Natural killer cell (primary cell): ENCODE results near the gene TAF3. TPM values are rescaled to one million over a fixed set of nuclear protein-coding genes. Genes with fewer than 3 reads are reported as not detected.

ENCODE experiments used
- ATAC-seq, 3 donors: fragments of 150-1000 bp in 2 of 3; fragments of 200-7000 bp in 1 of 3; cut with Tn5 transposase; 1 replicate in 1 of 3; 2 replicates in 2 of 3; pipeline ENCODE4 v1.10.0; 2021; ENCODE audit warnings: mild to moderate bottlenecking in 2 of 3, moderate library complexity in 2 of 3
- DNase-seq, 2 donors: peaks; one replicate each; pipeline versions ENCODE4 v3.0.0 to v3.0.0-alpha.2; 2013 to 2021; ENCODE audit warnings: mixed read lengths in 1 of 2
- H3K27ac ChIP-seq: one replicate; pipeline ENCODE4 v1.5.1; 2013; ENCODE audit warnings: mild to moderate bottlenecking, low read length
- H3K27me3 ChIP-seq: one replicate; pipeline ENCODE4 v1.6.1; 2013; ENCODE audit warnings: low read length; ENCODE audit not compliant: control insufficient read depth, insufficient read depth
- H3K36me3 ChIP-seq: one replicate; pipeline ENCODE4 v1.6.1; 2013; ENCODE audit warnings: low read length; ENCODE audit not compliant: control insufficient read depth, insufficient read depth
- H3K4me1 ChIP-seq: one replicate; pipeline ENCODE4 v1.6.1; 2013; ENCODE audit warnings: low read length; ENCODE audit not compliant: control insufficient read depth, insufficient read depth
- H3K4me3 ChIP-seq: one replicate; pipeline ENCODE4 v1.5.1; 2013; ENCODE audit warnings: low read length
- H3K9me3 ChIP-seq: one replicate; pipeline ENCODE4 v1.6.1; 2013; ENCODE audit warnings: low read length; ENCODE audit not compliant: control insufficient read depth, insufficient read depth
- H3K27ac Mint-ChIP-seq, 2 donors: one replicate each; pipeline ENCODE4 v1.8.0; 2022; ENCODE audit warnings: mild to moderate bottlenecking in 2 of 2, mixed read lengths in 2 of 2, moderate library complexity in 1 of 2
- H3K27me3 Mint-ChIP-seq, 2 donors: one replicate each; pipeline ENCODE4 v1.8.0; 2022; ENCODE audit warnings: low read depth in 2 of 2, mixed read lengths in 2 of 2
- H3K36me3 Mint-ChIP-seq: one replicate; pipeline ENCODE4 v1.8.0; 2022; ENCODE audit warnings: mixed read lengths
- H3K4me1 Mint-ChIP-seq, 2 donors: one replicate each; pipeline ENCODE4 v1.8.0; 2022; ENCODE audit warnings: mixed read lengths in 2 of 2
- H3K4me3 Mint-ChIP-seq: one replicate; pipeline ENCODE4 v1.8.0; 2022; ENCODE audit warnings: mild to moderate bottlenecking, moderate library complexity, mixed read lengths
- H3K9me3 Mint-ChIP-seq, 2 donors: one replicate each; pipeline ENCODE4 v1.8.0; 2022; ENCODE audit warnings: mixed read lengths in 2 of 2
- WGBS: methylation state at CpG from one replicate; pipeline ENCODE4 v1.1.7; 2013; ENCODE audit warnings: missing lambda C conversion rate; ENCODE audit not compliant: insufficient coverage; 5-methylcytosine and 5-hydroxymethylcytosine counted together
- intact Hi-C: fragments of 100-400 bp; cut with micrococcal nuclease; formaldehyde crosslinking; loops from one replicate; pipeline ENCODE4 v1.14.2; 2022
- total RNA-seq, 4 donors: library from RNA; stranded (reverse); fragments of 120-200 nt in 1 of 4; gene quantifications; one replicate each; pipeline versions ENCODE4 v1.2.3 to v1.2.4, GENCODE V29; 2013 to 2022
- TF ChIP-seq, protein P1 (sequence below): fragments of 200-600 bp; IDR thresholded peaks from one replicate; pipeline ENCODE4 v1.8.0; 2022; ENCODE audit warnings: antibody characterized with exemption

Gene TAF3
- total RNA-seq, 3 donors from 2014 or later (not counting 1 experiment from before 2014, with no cell fraction given): 14.5 to 17.0 (median 15.6) TPM

- Histone ChIP-seq H3K27ac (no peak overlapping the region), H3K4me1 (no peaks in the 10 kb centered on the region), H3K4me3 (no peak overlapping the region), H3K27me3 (no peaks in the 10 kb centered on the region), H3K36me3 (no peaks in the 10 kb centered on the region), H3K9me3 (no peaks in the 10 kb centered on the region)
- DNase-seq (no peak), ATAC-seq (no peak)
- 90% methylated on average over 2 of the region's 3 CpGs for WGBS
- H3K4me1 Mint-ChIP-seq: peaks cover 35 to 48% of the 10 kb centered on the region in 2 donors
- H3K27ac Mint-ChIP-seq: no peak overlapping the region
- H3K9me3 Mint-ChIP-seq: no peaks in the 10 kb centered on the region
- TF ChIP-seq, protein P1, sequence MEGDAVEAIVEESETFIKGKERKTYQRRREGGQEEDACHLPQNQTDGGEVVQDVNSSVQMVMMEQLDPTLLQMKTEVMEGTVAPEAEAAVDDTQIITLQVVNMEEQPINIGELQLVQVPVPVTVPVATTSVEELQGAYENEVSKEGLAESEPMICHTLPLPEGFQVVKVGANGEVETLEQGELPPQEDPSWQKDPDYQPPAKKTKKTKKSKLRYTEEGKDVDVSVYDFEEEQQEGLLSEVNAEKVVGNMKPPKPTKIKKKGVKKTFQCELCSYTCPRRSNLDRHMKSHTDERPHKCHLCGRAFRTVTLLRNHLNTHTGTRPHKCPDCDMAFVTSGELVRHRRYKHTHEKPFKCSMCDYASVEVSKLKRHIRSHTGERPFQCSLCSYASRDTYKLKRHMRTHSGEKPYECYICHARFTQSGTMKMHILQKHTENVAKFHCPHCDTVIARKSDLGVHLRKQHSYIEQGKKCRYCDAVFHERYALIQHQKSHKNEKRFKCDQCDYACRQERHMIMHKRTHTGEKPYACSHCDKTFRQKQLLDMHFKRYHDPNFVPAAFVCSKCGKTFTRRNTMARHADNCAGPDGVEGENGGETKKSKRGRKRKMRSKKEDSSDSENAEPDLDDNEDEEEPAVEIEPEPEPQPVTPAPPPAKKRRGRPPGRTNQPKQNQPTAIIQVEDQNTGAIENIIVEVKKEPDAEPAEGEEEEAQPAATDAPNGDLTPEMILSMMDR: no peak
- H3K27me3 Mint-ChIP-seq: no peaks in the 10 kb centered on the region
- intact Hi-C loops: no loop called here
- H3K4me3 Mint-ChIP-seq: no peak overlapping the region
- H3K36me3 Mint-ChIP-seq: no peaks in the 10 kb centered on the region
Measured at GRCh38 chr10:7834262-7834661, 16.0 kb downstream of the TAF3 start.

- Histone ChIP-seq H3K9me3 (no peaks in the 10 kb centered on the region), H3K27me3 (no peaks in the 10 kb centered on the region), H3K4me3 (no peak overlapping the region), H3K4me1 (no peaks in the 10 kb centered on the region), H3K36me3 (no peaks in the 10 kb centered on the region), H3K27ac (no peak overlapping the region)
- Mint-ChIP-seq H3K4me1 (peaks cover 30 to 34% of the 10 kb centered on the region in 2 donors), H3K36me3 (no peaks in the 10 kb centered on the region), H3K27ac (no peak overlapping the region), H3K4me3 (no peak overlapping the region), H3K27me3 (no peaks in the 10 kb centered on the region), H3K9me3 (no peaks in the 10 kb centered on the region)
- TF ChIP-seq, protein P1: no peak
- intact Hi-C loops: no loop called here
- ATAC-seq: no peak
- DNase-seq: no peak
- WGBS: 100% methylated on average over 1 of the region's 2 CpGs
Measured at GRCh38 chr10:7836571-7836970, 18.3 kb downstream of the TAF3 start.

DNA sequence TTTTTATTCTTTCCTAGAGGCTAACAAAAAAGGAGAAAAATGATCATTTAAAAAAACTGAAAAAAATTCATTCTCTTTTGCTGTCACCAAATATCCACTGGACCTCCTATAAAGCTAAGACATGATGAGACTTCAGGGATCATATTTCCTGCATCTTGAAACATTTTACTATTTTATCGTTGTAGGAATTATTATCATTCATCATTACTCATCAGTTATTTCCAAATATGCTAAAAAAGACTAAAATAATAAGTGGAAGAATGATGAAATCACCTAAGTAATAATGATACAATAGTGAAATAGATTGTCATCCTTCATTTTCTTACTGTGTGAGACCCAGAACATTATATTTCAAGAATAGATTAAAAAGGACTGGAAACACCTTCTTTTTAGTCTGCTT, 28.3 kb downstream of the TAF3 start:
- no peak overlapping the region for H3K27ac Mint-ChIP-seq
- H3K9me3 Mint-ChIP-seq: no peaks in the 10 kb centered on the region
- Histone ChIP-seq H3K27ac (no peak overlapping the region), H3K27me3 (no peaks in the 10 kb centered on the region), H3K36me3 (no peaks in the 10 kb centered on the region), H3K4me1 (no peaks in the 10 kb centered on the region), H3K4me3 (no peak overlapping the region), H3K9me3 (no peaks in the 10 kb centered on the region)
- ATAC-seq: no peak
- no peaks in the 10 kb centered on the region for H3K36me3 Mint-ChIP-seq
- no peak overlapping the region for H3K4me3 Mint-ChIP-seq
- peaks cover 11 to 12% of the 10 kb centered on the region in 2 donors for H3K4me1 Mint-ChIP-seq
- no CpG with 5 or more reads among the region's 1 CpG for WGBS
- H3K27me3 Mint-ChIP-seq: no peaks in the 10 kb centered on the region
- DNase-seq: no peak
- TF ChIP-seq, protein P1: no peak
- intact Hi-C loops: no loop called here

DNA sequence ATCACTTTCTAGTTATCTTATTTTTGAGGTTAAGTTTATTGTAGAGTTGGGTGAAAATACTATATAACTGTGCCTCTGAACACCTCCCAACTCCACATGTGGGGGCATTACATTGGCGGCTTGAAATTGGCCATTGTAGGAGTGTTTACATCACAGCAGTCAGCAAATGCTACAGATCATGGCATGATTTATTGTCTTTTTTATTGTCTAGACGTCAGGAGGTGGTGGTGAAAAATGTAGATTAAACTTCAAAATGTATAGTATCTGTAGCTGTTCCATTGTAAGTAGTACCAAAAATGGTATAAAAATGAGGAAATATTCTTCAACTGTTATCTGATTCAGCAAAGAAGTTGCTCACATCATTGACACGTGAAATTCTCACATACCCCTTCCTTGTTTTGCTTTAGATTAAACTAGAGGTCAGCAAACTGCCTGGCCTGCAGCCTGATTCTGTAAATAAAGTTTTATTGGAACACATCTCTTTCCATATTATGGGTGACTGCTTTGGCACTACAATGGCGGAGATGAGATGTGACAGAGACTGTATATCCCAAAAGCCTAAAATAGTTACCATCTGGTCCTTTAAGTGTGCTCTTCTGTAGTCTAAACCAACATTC, 35.0 kb downstream of the TAF3 start:
- intact Hi-C loops: no loop called here
- DNase-seq (no peak), ATAC-seq (no peak)
- H3K4me3 ChIP-seq: no peak overlapping the region
- WGBS: 91% methylated on average over 4 of the region's 4 CpGs
- H3K27me3 ChIP-seq: no peaks in the 10 kb centered on the region
- Mint-ChIP-seq H3K36me3 (no peaks in the 10 kb centered on the region), H3K27me3 (no peaks in the 10 kb centered on the region), H3K27ac (no peak overlapping the region), H3K4me3 (no peak overlapping the region), H3K9me3 (no peaks in the 10 kb centered on the region), H3K4me1 (peaks cover 36 to 41% of the 10 kb centered on the region in 2 donors)
- no peak overlapping the region for H3K27ac ChIP-seq
- no peaks in the 10 kb centered on the region for H3K4me1 ChIP-seq
- no peaks in the 10 kb centered on the region for H3K36me3 ChIP-seq
- TF ChIP-seq, protein P1: no peak
- no peaks in the 10 kb centered on the region for H3K9me3 ChIP-seq
